ENCODE results near the gene GNAQ.

GNAQ gene

DNA sequence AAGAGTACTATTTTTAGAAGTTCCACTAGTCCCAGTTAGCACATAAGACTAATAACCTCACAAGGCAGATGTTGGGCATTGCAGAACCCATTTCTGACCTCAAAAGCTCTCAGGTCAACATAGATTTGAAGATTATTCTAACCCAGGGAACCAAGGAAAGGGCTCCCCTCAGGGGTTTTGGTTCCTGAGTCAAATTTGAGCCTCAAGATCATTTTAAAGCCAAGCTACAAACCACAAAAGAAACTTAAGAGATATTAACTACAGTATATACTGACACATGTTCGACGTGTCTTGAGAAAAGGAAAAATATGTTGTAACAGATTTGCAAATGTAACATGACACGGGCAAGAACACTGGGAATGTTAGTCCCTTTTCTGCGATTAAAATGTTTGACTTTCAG, 88.6 kb downstream of the GNAQ start:
- no peak for DNase-seq (ENCODE audit: low read depth)
- TF ChIP-seq, protein P1, sequence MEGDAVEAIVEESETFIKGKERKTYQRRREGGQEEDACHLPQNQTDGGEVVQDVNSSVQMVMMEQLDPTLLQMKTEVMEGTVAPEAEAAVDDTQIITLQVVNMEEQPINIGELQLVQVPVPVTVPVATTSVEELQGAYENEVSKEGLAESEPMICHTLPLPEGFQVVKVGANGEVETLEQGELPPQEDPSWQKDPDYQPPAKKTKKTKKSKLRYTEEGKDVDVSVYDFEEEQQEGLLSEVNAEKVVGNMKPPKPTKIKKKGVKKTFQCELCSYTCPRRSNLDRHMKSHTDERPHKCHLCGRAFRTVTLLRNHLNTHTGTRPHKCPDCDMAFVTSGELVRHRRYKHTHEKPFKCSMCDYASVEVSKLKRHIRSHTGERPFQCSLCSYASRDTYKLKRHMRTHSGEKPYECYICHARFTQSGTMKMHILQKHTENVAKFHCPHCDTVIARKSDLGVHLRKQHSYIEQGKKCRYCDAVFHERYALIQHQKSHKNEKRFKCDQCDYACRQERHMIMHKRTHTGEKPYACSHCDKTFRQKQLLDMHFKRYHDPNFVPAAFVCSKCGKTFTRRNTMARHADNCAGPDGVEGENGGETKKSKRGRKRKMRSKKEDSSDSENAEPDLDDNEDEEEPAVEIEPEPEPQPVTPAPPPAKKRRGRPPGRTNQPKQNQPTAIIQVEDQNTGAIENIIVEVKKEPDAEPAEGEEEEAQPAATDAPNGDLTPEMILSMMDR (IDR thresholded peaks at IDR 0.05; ENCODE audit: insufficient read depth, low read depth, low read length, missing control alignments): no peak
- H3K4me3 ChIP-seq (ENCODE audit: low read depth, low read length): no peak overlapping the region

DNA sequence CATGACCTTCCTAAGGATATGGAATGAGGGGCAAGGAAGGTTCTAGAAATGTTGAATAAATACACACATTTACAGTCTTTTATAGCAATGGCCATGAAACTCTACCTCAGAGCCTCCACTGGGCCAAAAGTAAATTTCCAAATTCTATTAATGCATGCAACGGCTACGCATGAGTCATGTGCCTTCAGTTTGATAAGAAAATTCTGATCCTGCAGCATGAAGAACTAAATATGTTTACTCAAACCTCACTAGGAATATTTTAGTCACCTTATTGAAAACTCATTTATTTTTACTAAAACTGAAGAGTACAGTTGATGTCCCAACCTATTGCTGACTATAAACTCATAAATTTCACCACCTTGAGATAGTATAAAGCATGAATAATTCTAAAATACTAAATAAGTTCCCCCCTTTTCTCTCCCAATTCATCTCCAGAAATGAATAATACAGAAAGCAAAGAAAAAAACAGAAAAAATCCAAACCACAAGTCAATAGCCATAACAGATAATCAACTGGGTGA, 92.4 kb downstream of the GNAQ start:
- no peak overlapping the region for H3K4me3 ChIP-seq (ENCODE audit: low read depth, low read length)
- DNase-seq (ENCODE audit: low read depth): no peak
- TF ChIP-seq, protein P1 (IDR thresholded peaks at IDR 0.05; ENCODE audit: insufficient read depth, low read depth, low read length, missing control alignments): no peak

DNA sequence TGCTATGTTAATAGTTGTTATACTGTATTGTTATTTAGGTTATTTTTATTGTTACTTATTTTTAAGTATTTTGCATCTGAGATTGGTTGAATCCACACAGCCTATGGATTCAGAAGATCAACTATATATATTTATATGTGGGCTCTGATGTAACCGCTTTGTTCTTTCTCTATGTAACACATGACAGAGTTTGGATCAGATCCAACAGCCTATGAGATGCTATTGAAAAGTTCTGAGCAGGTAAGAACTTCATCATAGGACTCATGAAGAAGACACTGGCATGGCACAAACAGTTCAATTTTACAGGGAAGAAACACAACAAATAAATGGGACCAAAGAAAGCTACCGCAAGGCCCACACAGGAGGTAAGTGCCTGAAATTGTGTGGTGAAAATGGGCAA, 93.4 kb downstream of the GNAQ start:
- TF ChIP-seq, protein P1 (IDR thresholded peaks at IDR 0.05; ENCODE audit: insufficient read depth, low read depth, low read length, missing control alignments): no peak
- DNase-seq (ENCODE audit: low read depth): no peak
- H3K4me3 ChIP-seq (ENCODE audit: low read depth, low read length): no peak overlapping the region

DNA sequence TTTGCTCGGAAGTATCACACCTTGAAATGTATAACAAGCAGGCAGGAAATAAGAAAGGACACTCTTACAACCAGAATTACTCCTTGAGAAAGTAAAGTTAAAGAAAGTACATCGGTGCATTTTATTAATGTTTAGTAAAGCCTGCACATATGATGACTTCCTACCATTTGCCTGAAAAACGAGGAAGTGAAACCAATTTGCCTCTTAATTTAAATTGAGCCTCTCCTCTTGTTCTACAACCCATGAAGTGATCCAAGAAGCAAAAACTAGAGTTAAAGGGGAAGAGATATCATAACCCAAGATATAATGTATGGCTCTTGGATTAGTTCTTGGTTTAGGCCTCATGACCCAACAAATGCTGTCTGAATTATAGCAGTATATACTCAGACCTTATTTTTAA, 95.6 kb downstream of the GNAQ start:
- DNase-seq (ENCODE audit: low read depth): no peak
- H3K4me3 ChIP-seq (ENCODE audit: low read depth, low read length): no peak overlapping the region
- TF ChIP-seq, protein P1 (IDR thresholded peaks at IDR 0.05; ENCODE audit: insufficient read depth, low read depth, low read length, missing control alignments): no peak

DNA sequence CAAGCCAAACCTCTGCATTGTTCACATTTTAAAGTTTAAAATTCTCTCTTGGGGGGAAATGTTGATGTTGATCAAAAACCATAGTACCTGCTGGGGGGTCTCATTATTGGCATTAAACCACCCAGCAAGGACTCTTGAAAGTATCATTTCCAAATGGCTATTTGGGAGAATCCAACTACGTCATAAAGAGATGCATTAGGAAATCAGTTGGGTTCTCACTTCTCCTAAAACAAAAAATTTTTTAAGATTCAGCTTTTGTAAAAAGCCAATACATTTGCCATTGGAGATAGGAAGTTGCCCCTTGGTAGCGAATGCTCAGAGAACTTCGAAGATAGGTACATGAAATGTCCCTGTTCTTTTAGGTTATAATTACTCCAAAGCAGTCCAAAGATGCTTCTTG, 96.4 kb downstream of the GNAQ start:
- H3K4me3 ChIP-seq (ENCODE audit: low read depth, low read length): no peak overlapping the region
- TF ChIP-seq, protein P1 (IDR thresholded peaks at IDR 0.05; ENCODE audit: insufficient read depth, low read depth, low read length, missing control alignments): no peak
- no peak for DNase-seq (ENCODE audit: low read depth)

DNA sequence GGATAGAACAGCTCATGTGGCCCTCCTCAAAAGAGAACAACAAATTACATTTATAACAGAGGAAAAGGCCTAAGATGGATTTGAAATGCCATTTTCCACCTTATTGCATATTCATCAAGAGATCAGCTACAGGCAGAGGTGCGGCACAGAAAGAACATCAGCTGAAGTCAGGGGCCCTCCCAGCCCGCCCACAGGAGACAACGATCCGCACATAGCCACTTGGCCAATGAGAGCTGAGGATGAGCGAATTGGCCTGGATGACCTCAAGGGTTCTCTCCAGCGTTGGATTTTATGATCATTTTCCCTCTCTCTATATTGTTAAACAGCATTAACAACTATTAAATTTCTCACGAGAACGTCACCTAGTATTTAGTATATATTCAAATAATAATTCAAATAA, 97.6 kb downstream of the GNAQ start:
- TF ChIP-seq, protein P1 (IDR thresholded peaks at IDR 0.05; ENCODE audit: insufficient read depth, low read depth, low read length, missing control alignments): no peak
- DNase-seq (ENCODE audit: low read depth): no peak
- no peak overlapping the region for H3K4me3 ChIP-seq (ENCODE audit: low read depth, low read length)

DNA sequence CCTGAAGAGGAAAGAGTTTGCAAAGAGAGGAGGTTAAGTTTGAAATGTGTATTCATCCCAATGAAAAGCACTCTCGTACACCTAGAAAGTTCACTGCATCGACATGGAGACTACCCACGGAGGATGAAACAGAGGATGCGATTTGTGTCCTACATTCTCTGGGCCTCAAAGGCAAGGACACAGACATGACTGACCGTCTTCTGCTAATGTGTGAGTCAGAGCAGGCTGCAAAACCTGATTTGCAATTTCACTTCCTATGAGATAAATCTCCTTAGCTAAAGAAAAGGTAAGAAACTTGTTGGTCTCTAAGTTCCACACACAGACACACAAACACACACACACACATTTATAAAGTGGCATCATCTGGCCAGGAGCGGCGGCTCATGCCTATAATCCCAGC, 98.6 kb downstream of the GNAQ start:
- no peak for DNase-seq (ENCODE audit: low read depth)
- no peak overlapping the region for H3K4me3 ChIP-seq (ENCODE audit: low read depth, low read length)
- TF ChIP-seq, protein P1 (IDR thresholded peaks at IDR 0.05; ENCODE audit: insufficient read depth, low read depth, low read length, missing control alignments): no peak
